Eye (tissue), 1 donor: ENCODE data around the gene NCAM1.
"Not testable (repeated sequence)": the region's sequence is repeated elsewhere in the genome, so short reads cannot be mapped to it uniquely, and the experiment has no call there.

Experiments
- DNase-seq: peaks from one replicate; pipeline ENCODE4 v3.0.0-alpha.2; 2015

NCAM1 gene

GRCh38 chr11:112961146-112961668, at the start of gene NCAM1:
Gene NCAM1, plus strand, starts transcription at chr11:112961420.
- peak; percentile 99 for DNase-seq

- no peak for DNase-seq
These were observed 38.6 kb upstream of the NCAM1 start for GRCh38 chr11:112922606-112923005.

- not testable (repeated sequence) for DNase-seq
These were observed 36.4 kb upstream of the NCAM1 start for GRCh38 chr11:112924836-112925235.

GRCh38 chr11:112925516-112926310, 35.5 kb upstream of the NCAM1 start:
- no peak for DNase-seq

GRCh38 chr11:112928136-112928535, 33.1 kb upstream of the NCAM1 start:
- peak; percentile 61 for DNase-seq

GRCh38 chr11:112929432-112929831, 31.8 kb upstream of the NCAM1 start:
- DNase-seq = peak; percentile 44

- peak; percentile 57 for DNase-seq
These were observed 29.5 kb upstream of the NCAM1 start for GRCh38 chr11:112931703-112932102.

GRCh38 chr11:112932593-112932992, 28.6 kb upstream of the NCAM1 start:
- DNase-seq = no peak

GRCh38 chr11:112933970-112934369, 27.2 kb upstream of the NCAM1 start:
- DNase-seq = no peak

- DNase-seq = peak; percentile 62
These were observed 20.1 kb upstream of the NCAM1 start for GRCh38 chr11:112941104-112941503.

GRCh38 chr11:112942966-112943643, 18.1 kb upstream of the NCAM1 start:
- DNase-seq = no peak

GRCh38 chr11:112946866-112947265, 14.4 kb upstream of the NCAM1 start:
- no peak for DNase-seq

- DNase-seq = no peak
These were observed 11.2 kb upstream of the NCAM1 start for GRCh38 chr11:112949781-112950575.

GRCh38 chr11:112958670-112959069, 2.5 kb upstream of the NCAM1 start:
- no peak for DNase-seq

- peak; percentile 90 for DNase-seq
These were observed 745 bp downstream of the NCAM1 start for GRCh38 chr11:112961751-112962578.

- DNase-seq = peak; percentile 89
These were observed 1.6 kb downstream of the NCAM1 start for GRCh38 chr11:112962579-112963367.

- peak; percentile 63 for DNase-seq
These were observed 2.2 kb downstream of the NCAM1 start for GRCh38 chr11:112963368-112963955.

GRCh38 chr11:112965656-112966055, 4.4 kb downstream of the NCAM1 start:
- no peak for DNase-seq

- DNase-seq = no peak
These were observed 5.3 kb downstream of the NCAM1 start for GRCh38 chr11:112966561-112966960.

- DNase-seq = no peak
These were observed 5.9 kb downstream of the NCAM1 start for GRCh38 chr11:112967082-112967481.
